NCI-H128 (cell line): ENCODE measurements around the gene CDH12.
"Not testable (repeated sequence)": the region's sequence is repeated elsewhere in the genome, so short reads cannot be mapped to it uniquely, and the experiment has no call there.

Source experiments
- DNase-seq: peaks from one replicate; lab custom pipeline; 2025; ENCODE audit not compliant: unreplicated experiment; lab: John Stamatoyannopoulos, UW

The CDH12 gene

DNA sequence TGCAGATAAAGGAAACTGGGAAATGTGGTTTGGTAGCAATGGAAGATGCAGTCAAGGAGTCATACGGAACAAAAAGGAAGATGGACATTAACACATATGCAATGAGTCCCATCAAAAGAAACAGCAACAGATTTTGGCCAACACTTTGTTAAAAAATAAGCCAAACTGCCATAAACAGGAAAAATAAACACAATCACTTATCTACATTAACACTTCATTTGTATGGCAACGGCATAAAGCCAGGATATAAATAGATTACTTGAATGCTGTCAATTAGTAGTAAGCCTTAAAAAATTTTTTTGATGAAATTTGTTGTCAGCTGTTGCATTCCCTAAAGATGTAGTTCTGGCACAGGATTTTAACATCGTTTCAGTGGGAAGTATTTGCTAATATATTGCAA is 190.8 kb downstream of the CDH12 start:
- DNase-seq: no peak

DNA sequence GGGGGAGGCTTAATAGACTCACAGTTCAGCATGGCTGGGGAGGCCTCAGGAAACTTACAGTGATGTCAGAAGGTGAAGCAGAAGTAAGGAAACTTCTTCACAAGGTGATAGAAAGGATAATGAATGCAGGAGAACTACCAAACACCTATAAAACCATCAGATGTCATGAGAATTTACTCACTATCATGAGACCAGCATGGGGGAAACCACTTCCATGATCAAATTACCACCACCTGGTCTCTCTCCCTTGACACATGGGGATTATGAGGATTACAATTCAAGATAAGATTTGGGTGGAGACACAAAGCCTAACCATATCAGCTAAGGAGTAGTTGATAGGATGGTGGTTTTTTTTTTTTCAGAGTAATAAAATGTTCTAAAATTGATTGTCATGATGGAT is 201.8 kb downstream of the CDH12 start:
- no peak for DNase-seq

GRCh38 chr5:22650511-22650910 is 202.6 kb downstream of the CDH12 start:
- DNase-seq: no peak

DNA sequence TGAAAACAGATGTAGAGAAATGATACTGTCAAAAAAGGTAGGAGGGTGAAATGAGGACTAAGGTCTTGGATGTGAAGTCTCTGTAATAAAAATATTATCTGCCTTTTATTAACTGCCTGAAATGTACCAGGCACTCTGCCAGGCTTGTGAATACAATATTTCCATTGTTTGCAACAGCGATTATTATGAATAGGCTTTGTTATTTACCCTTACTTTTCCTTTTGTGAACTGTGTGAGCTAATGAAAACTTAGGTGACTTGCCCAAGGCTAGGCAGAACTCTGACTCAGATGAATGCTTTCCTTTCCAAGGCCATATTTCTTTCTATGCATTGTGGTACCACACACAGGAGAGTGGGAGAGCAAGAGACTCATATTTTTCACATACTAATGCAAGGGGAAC is 204.1 kb downstream of the CDH12 start:
- no peak for DNase-seq

- DNase-seq: no peak
Measured at GRCh38 chr5:22644859-22645258, 208.3 kb downstream of the CDH12 start.

DNA sequence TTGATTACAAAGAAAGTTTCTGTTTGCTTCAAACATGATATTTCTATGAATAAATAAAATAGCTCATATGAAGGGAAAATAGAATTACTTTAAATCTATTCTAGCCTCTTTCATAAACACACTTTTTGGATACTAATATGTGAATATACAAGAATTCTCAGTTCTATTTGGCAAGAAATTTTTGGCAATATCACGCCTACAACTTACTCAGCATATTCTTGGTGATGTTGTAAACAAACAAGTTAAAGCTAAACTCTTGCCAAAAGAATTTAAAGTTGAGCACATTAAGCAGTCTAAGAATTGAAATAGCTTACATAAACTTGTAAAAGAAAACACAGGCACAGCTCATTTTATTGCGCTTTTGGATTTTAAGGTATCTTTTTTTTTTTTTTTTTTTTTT is 209.8 kb downstream of the CDH12 start:
- DNase-seq: no peak

DNA sequence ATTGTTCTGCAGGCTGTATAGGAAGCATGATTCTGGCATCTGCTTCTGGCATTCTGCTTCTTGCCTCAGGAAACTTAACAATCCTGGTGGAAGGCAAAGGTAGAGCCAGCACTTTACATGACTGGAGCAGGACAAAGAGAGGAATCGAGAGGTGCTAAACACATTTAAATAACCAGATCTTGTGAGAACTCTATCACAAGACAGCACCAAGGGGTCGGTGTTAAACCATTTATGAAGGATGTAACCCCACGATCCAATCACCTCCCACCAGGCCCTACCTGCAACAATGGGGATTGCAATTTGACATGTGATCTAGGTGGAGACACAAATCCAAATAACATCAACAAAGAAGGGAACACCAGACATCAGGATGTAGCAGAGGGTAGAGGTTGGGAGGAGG is 221.5 kb downstream of the CDH12 start:
- DNase-seq: no peak

DNA sequence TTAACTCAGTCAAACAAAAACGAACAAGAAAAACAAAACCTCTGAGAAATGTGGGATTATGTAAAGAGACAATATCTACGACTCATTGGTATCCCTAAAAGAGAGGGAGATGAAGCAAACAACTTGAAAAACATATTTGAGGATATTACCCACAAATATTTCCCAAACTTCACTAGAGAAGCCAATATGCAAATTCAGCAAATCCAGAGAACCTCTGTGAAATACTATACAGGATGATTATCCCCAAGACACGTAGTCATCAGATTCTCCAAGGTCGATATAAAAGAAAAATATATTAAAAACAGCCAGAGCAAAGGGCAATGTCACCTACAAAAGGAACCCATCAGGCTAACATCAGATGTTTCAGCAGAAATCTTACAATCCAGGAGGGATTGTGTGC is 226.1 kb downstream of the CDH12 start:
- no peak for DNase-seq

- DNase-seq: no peak
Measured at GRCh38 chr5:22625451-22625850, 227.7 kb downstream of the CDH12 start.

DNA sequence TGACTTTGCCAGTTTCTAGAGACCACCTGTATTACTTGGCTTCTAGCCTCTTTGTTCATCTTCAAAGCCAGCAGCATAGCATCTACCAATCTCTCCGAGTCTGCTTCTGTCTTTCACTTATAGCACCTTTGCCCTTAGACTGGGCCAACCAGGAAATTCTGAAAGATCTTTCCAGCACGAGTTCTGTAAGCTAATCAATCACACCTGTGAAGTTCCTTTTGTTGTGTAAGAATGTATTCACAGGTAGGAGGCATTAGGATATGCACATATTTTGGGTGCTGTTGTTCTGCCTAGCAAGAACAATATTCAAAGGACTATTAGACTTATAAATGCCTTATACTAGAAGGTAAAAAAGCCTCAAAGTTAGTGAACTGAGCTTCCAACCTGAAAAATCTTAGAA is 232.1 kb downstream of the CDH12 start:
- no peak for DNase-seq

DNA sequence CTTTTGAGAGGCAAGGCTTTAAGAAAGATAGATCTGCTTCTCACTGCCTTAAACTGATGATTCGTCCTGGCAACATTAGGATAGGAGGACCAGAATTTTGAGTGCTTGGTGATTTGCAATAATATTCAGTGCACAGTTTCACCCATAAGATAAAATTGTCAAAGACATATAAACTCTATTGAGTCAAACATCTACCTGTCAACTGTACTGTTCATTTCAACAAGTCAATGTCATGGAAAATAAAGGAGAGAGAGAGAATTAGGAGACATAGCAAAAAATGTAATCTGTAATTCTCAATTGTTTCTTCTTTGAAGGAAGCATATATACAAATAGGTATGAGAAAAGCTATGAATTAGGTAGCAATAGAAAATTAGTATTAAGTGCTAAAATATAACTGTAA is 237.2 kb downstream of the CDH12 start:
- no peak for DNase-seq

GRCh38 chr5:22614486-22615094 is 238.6 kb downstream of the CDH12 start:
- no peak for DNase-seq

- DNase-seq: no peak
Measured at GRCh38 chr5:22612928-22613327, 240.2 kb downstream of the CDH12 start.

GRCh38 chr5:22611327-22611726 is 241.8 kb downstream of the CDH12 start:
- no peak for DNase-seq

- DNase-seq: not testable (repeated sequence)
Measured at GRCh38 chr5:22607498-22607897, 245.6 kb downstream of the CDH12 start.

- DNase-seq: no peak
Measured at GRCh38 chr5:22605473-22605872, 247.7 kb downstream of the CDH12 start.

- no peak for DNase-seq
Measured at GRCh38 chr5:22604711-22605110, 248.4 kb downstream of the CDH12 start.

GRCh38 chr5:22598796-22599195 is 254.3 kb downstream of the CDH12 start:
- DNase-seq: no peak

- DNase-seq: no peak
Measured at GRCh38 chr5:22596404-22596970, 256.7 kb downstream of the CDH12 start.

DNA sequence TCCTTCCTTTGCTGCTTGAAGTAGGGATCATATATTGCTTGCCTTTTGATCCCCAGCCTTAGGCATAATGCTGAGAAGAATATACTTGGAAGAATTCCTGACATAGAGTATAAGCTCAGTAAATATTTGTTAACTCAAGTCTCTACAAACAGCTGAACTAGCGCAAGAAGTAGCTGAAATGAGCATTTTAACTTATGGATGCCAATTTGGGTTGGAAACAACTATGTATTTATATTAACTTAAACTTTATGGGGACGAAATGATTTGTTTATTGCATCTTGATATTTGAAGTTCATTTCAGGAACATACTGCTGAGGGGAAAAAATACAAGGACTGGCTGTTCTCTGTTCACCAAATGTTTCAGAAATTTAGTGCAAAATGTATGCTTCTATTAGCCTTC is 258.7 kb downstream of the CDH12 start:
- DNase-seq: no peak

- no peak for DNase-seq
Measured at GRCh38 chr5:22593592-22593991, 259.6 kb downstream of the CDH12 start.

- DNase-seq: no peak
Measured at GRCh38 chr5:22591461-22591860, 261.7 kb downstream of the CDH12 start.

DNA sequence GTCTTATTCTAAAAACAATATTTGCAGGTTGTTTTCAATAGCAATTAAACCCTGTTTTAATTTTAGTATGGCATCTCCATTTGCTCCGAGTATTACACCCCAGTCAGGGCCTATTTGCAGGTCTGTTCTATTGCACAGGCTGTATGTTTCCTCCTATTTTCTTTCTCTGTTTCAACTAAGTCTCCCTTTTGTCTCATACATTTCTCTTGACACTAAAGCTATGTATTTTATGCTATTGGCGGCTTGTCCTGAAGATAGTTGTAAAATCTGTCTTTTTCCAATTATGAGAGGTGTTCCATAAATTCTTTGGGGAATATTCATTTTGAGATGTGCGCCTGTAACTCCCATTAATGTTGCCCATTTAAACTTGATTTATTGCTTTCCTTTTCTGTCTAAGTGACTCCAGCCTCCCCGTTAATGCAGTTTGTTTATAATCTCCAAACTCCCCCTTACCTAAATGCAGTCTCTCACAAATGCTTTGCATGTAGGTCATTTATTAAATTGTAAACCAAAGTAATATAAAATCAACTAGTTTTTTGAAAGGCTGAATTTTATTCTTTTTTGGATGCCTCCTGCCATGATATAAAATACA is 262.4 kb downstream of the CDH12 start:
- DNase-seq: no peak
